ENCODE results near the gene HECA.
A peak's percentile ranks its signal among the peaks of the same experiment; 100 is the strongest.

HECA gene

GRCh38 chr6:139135578-139136545 is 982 bp downstream of the HECA start:
- no peak for TF ChIP-seq EGR1 (IDR thresholded peaks at IDR 0.05)
- TF ChIP-seq FOXM1 (IDR thresholded peaks at IDR 0.05; ENCODE audit: borderline replicate concordance, low read depth): no peak
- TF ChIP-seq MAX (IDR thresholded peaks at IDR 0.05): peak; percentile 23; the same call in 1 of the 2 replicates
- TF ChIP-seq CREB1 (IDR thresholded peaks at IDR 0.05; ENCODE audit: low read depth): no peak

- TF ChIP-seq REST (IDR thresholded peaks at IDR 0.05; ENCODE audit: low read depth) (no peak), MAX (IDR thresholded peaks at IDR 0.05) (no peak), NFIC (IDR thresholded peaks at IDR 0.05) (no peak), RAD21 (IDR thresholded peaks at IDR 0.05; ENCODE audit: low read depth) (no peak), FOXM1 (IDR thresholded peaks at IDR 0.05; ENCODE audit: borderline replicate concordance, low read depth) (no peak), CEBPB (IDR thresholded peaks at IDR 0.05) (no peak), ZBTB7A (IDR thresholded peaks at IDR 0.05; ENCODE audit: low read depth) (no peak), CREB1 (IDR thresholded peaks at IDR 0.05; ENCODE audit: low read depth) (no peak), USF1 (IDR thresholded peaks at IDR 0.05) (no peak), EGR1 (IDR thresholded peaks at IDR 0.05) (no peak), TEAD4 (IDR thresholded peaks at IDR 0.05) (no peak), TAF1 (IDR thresholded peaks at IDR 0.05; ENCODE audit: low read depth) (no peak), TCF12 (IDR thresholded peaks at IDR 0.05; ENCODE audit: low read depth) (no peak), EP300 (IDR thresholded peaks at IDR 0.05; ENCODE audit: borderline replicate concordance) (no peak), YY1 (IDR thresholded peaks at IDR 0.05; ENCODE audit: low read depth) (no peak)
Observed at GRCh38 chr6:139137706-139138105, 2.8 kb downstream of the HECA start.

- TF ChIP-seq USF1 (IDR thresholded peaks at IDR 0.05) (no peak), FOXM1 (IDR thresholded peaks at IDR 0.05; ENCODE audit: borderline replicate concordance, low read depth) (no peak), TCF12 (IDR thresholded peaks at IDR 0.05; ENCODE audit: low read depth) (no peak), CEBPB (IDR thresholded peaks at IDR 0.05) (no peak), REST (IDR thresholded peaks at IDR 0.05; ENCODE audit: low read depth) (no peak), MAX (IDR thresholded peaks at IDR 0.05) (no peak), EP300 (IDR thresholded peaks at IDR 0.05; ENCODE audit: borderline replicate concordance) (no peak), TEAD4 (IDR thresholded peaks at IDR 0.05) (no peak), YY1 (IDR thresholded peaks at IDR 0.05; ENCODE audit: low read depth) (no peak), CREB1 (IDR thresholded peaks at IDR 0.05; ENCODE audit: low read depth) (no peak), RAD21 (IDR thresholded peaks at IDR 0.05; ENCODE audit: low read depth) (no peak), TAF1 (IDR thresholded peaks at IDR 0.05; ENCODE audit: low read depth) (no peak), EGR1 (IDR thresholded peaks at IDR 0.05) (no peak), NFIC (IDR thresholded peaks at IDR 0.05) (no peak), ZBTB7A (IDR thresholded peaks at IDR 0.05; ENCODE audit: low read depth) (no peak)
Observed at GRCh38 chr6:139142262-139142661, 7.4 kb downstream of the HECA start.

GRCh38 chr6:139143111-139143510 is 8.2 kb downstream of the HECA start:
- TF ChIP-seq CREB1 (IDR thresholded peaks at IDR 0.05; ENCODE audit: low read depth): no peak
- TF ChIP-seq USF1 (IDR thresholded peaks at IDR 0.05): no peak
- TF ChIP-seq TCF12 (IDR thresholded peaks at IDR 0.05; ENCODE audit: low read depth): no peak
- no peak for TF ChIP-seq TAF1 (IDR thresholded peaks at IDR 0.05; ENCODE audit: low read depth)
- TF ChIP-seq ZBTB7A (IDR thresholded peaks at IDR 0.05; ENCODE audit: low read depth): no peak
- TF ChIP-seq FOXM1 (IDR thresholded peaks at IDR 0.05; ENCODE audit: borderline replicate concordance, low read depth): no peak
- TF ChIP-seq YY1 (IDR thresholded peaks at IDR 0.05; ENCODE audit: low read depth): no peak
- no peak for TF ChIP-seq RAD21 (IDR thresholded peaks at IDR 0.05; ENCODE audit: low read depth)
- no peak for TF ChIP-seq NFIC (IDR thresholded peaks at IDR 0.05)

Data from Ishikawa (cell line).